Vagina (tissue), 2 donors: ENCODE measurements around the gene SEPTIN8. TPM values are rescaled to one million over a fixed set of nuclear protein-coding genes. Genes with fewer than 3 reads are reported as not detected.
A peak's percentile ranks its signal among the peaks of the same experiment; 100 is the strongest.

Source experiments
- DNase-seq, 2 donors: peaks; one replicate each; pipeline ENCODE4 v3.0.0-alpha.2; 2017; ENCODE audit errors: extremely low spot score in 2 of 2
- H3K27ac ChIP-seq: fragments of 200-600 bp; sonication (generic); one replicate; pipeline ENCODE4 v1.5.1; 2019
- H3K27me3 ChIP-seq: fragments of 200-600 bp; sonication (generic); one replicate; pipeline ENCODE4 v1.5.1; 2019
- H3K36me3 ChIP-seq, 2 donors: fragments of 200-600 bp; sonication (generic); one replicate each; pipeline ENCODE4 v1.5.1; 2017 to 2019
- H3K4me1 ChIP-seq: fragments of 200-600 bp; sonication (generic); one replicate; pipeline ENCODE4 v1.5.1; 2019
- H3K4me3 ChIP-seq, 2 donors: fragments of 200-600 bp; sonication (generic); 1 replicate in 1 of 2; 2 replicates in 1 of 2; pipeline ENCODE4 v1.5.1; 2016 to 2019
- H3K9me3 ChIP-seq: fragments of 200-600 bp; sonication (generic); one replicate; pipeline ENCODE4 v1.5.1; 2019
- POLR2A ChIP-seq, 2 donors: fragments of 450-650 bp; IDR thresholded peaks; one replicate each; pipeline ENCODE4 v1.6.1; 2017; ENCODE audit warnings: antibody characterized with exemption in 2 of 2, mild to moderate bottlenecking in 2 of 2, moderate library complexity in 2 of 2
- POLR2AphosphoS5 ChIP-seq, 2 donors: sonication (generic); formaldehyde crosslinking; IDR thresholded peaks; one replicate each; pipeline ENCODE4 v1.9.0; 2017; ENCODE audit warnings: antibody characterized with exemption in 2 of 2, mild to moderate bottlenecking in 2 of 2, low read depth in 1 of 2; ENCODE audit not compliant: insufficient read depth in 1 of 2
- intact Hi-C: fragments of 100-400 bp; cut with DNase I; formaldehyde crosslinking; loops from one replicate; pipeline ENCODE4 v1.15.1; 2023
- total RNA-seq: library from RNA; depleted of rRNA; stranded (reverse); fragments of >200 nt; gene quantifications from one replicate; pipeline ENCODE4 v1.2.3, GENCODE V29; 2016
- TF ChIP-seq, protein P1 (sequence below), 3 experiments: fragments of 450-650 bp in 2 of 3; fragments of 200-600 bp in 1 of 3; sonication (generic) in 1 of 3; IDR thresholded peaks; one replicate each; pipeline ENCODE4 v1.5.1; 2017 to 2019; ENCODE audit warnings: antibody characterized with exemption in 3 of 3, mild to moderate bottlenecking in 2 of 3, moderate library complexity in 2 of 3

The SEPTIN8 gene
- total RNA-seq, 1 donor from 2014 or later, result 52.8 TPM

DNA sequence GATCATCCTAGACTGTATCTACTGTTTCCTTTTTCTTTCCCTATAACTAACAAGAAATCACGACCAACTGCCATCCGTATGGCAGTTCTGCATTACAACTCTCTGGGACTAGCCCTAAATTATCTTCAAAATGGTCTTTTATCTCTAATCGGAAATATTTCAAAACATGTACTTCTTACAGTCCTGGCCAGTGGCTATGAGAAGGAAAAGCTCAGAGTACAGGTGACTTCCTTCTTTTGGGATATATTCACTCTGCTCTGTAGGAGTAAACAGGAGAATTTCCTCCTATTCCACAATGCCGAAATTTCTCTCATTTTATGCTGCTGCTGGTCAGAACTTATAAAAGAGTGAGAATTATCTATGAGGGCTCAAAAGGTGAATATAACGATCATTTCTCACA, 1.8 kb upstream of the SEPTIN8 start:
- Histone ChIP-seq H3K27ac (no peak overlapping the region), H3K9me3 (no peaks in the 10 kb centered on the region), H3K27me3 (no peaks in the 10 kb centered on the region), H3K4me1 (peaks cover 37% of the 10 kb centered on the region), H3K36me3 (no peaks in the 10 kb centered on the region), H3K4me3 (no peak overlapping the region)
- TF ChIP-seq POLR2AphosphoS5 (IDR thresholded peaks at IDR 0.05; ENCODE audit: insufficient read depth in 1 of 2, low read depth in 1 of 2) (no peak), POLR2A (IDR thresholded peaks at IDR 0.05) (no peak)
- TF ChIP-seq, protein P1, sequence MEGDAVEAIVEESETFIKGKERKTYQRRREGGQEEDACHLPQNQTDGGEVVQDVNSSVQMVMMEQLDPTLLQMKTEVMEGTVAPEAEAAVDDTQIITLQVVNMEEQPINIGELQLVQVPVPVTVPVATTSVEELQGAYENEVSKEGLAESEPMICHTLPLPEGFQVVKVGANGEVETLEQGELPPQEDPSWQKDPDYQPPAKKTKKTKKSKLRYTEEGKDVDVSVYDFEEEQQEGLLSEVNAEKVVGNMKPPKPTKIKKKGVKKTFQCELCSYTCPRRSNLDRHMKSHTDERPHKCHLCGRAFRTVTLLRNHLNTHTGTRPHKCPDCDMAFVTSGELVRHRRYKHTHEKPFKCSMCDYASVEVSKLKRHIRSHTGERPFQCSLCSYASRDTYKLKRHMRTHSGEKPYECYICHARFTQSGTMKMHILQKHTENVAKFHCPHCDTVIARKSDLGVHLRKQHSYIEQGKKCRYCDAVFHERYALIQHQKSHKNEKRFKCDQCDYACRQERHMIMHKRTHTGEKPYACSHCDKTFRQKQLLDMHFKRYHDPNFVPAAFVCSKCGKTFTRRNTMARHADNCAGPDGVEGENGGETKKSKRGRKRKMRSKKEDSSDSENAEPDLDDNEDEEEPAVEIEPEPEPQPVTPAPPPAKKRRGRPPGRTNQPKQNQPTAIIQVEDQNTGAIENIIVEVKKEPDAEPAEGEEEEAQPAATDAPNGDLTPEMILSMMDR (IDR thresholded peaks at IDR 0.05), result no peak
- intact Hi-C loops, result no loop called here
- no peak for DNase-seq

DNA sequence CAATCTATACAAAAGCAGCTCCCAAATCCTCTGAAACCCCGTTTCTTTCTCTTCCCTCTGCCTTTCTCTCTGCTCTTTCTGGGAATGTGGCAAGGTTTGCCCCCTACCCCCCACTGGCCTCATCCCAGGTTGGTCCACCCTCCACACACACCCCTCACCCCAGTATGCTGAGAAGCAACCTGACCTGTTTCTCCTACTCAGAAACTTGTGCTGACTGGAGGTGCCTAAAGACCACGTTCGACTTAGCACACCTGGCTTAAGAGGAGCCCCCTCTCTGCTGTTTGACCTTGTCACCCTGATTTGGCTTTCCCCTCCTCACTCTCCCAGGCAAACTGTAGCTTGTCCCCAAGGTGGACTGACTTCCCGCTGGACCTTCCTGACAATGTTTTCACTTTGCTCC, 1.1 kb upstream of the SEPTIN8 start:
- no peaks in the 10 kb centered on the region for H3K9me3 ChIP-seq
- peaks cover 43% of the 10 kb centered on the region for H3K4me1 ChIP-seq
- H3K36me3 ChIP-seq, result no peaks in the 10 kb centered on the region
- H3K27ac ChIP-seq, result peak overlapping the region; percentile 86
- no peak for DNase-seq
- H3K4me3 ChIP-seq, result peak overlapping the region; percentile 87 to 96
- H3K27me3 ChIP-seq, result no peaks in the 10 kb centered on the region
- intact Hi-C loops, result no loop called here
- TF ChIP-seq, protein P1 (IDR thresholded peaks at IDR 0.05), result no peak

DNA sequence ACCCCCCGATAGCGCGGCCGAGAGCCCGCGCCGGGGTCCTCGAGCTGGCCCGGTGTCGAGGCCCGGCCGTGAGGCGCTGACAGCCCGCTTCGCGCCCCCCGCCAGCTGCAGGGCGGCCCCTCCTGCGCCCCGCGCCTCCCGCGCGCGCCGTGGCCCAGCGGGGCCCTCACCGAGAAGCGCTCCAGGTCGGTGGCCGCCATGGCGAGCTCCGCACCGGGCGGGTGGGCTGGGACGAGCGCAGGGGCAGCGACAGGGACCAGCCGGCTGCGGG, 166 bp downstream of the SEPTIN8 start:
- Histone ChIP-seq H3K9me3 (no peaks in the 10 kb centered on the region), H3K27me3 (no peaks in the 10 kb centered on the region), H3K27ac (peak overlapping the region; percentile 86), H3K4me1 (peaks cover 53% of the 10 kb centered on the region), H3K4me3 (peak overlapping the region; percentile 87 to 96), H3K36me3 (no peaks in the 10 kb centered on the region)
- no peak for DNase-seq
- TF ChIP-seq POLR2A (IDR thresholded peaks at IDR 0.05) (no peak), POLR2AphosphoS5 (IDR thresholded peaks at IDR 0.05; ENCODE audit: insufficient read depth in 1 of 2, low read depth in 1 of 2) (no peak)
- TF ChIP-seq, protein P1 (IDR thresholded peaks at IDR 0.05), result no peak
- intact Hi-C loops, result no loop called here

DNA sequence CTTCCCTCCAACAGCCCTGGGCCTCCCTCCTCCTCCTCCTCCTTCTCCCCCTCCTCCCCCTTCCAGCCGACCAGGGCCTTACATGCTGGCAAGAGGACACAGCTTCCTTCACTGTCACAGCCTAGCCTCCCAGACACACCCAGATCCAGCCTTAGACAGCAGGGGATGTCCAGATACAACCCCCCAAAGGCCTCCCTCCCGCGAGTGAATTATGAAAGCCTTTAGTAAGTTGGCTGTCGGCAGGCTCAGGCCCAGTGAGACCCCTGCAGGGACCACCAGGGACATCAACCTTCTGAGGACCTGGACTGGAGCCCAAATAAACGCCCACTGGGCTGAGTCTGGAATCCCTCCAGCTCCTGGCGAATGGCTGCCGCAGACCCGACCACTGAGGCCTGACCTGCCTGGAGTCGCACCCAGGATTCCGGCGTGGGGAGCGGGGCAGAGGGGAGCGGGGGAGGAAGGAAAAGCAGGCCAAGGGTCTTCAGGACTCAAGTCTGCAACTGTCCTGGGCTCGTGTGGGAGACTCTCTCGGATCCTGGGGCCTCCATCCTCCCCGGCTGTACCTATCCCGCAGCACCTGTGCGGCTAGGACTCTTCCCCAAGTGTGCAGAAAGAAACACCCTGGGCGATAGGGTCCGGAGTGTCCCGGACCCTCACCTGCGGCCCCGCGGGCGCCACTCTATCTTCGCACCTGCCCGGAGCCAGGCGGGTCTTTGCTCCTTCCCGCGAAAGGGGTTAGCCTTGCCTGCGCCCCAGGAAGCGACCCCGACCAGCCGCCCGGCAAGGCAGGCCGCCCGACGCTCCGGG, 705 bp downstream of the SEPTIN8 start:
- peaks cover 58% of the 10 kb centered on the region for H3K4me1 ChIP-seq
- H3K36me3 ChIP-seq, result no peaks in the 10 kb centered on the region
- no peaks in the 10 kb centered on the region for H3K27me3 ChIP-seq
- no peak for DNase-seq
- peak overlapping the region; percentile 87 to 96 for H3K4me3 ChIP-seq
- H3K9me3 ChIP-seq, result no peaks in the 10 kb centered on the region
- intact Hi-C loops, result no loop called here
- TF ChIP-seq POLR2AphosphoS5 (IDR thresholded peaks at IDR 0.05; ENCODE audit: insufficient read depth in 1 of 2, low read depth in 1 of 2), result no peak
- TF ChIP-seq, protein P1 (IDR thresholded peaks at IDR 0.05), result no peak
- TF ChIP-seq POLR2A (IDR thresholded peaks at IDR 0.05), result no peak
- peak overlapping the region; percentile 86 for H3K27ac ChIP-seq

DNA sequence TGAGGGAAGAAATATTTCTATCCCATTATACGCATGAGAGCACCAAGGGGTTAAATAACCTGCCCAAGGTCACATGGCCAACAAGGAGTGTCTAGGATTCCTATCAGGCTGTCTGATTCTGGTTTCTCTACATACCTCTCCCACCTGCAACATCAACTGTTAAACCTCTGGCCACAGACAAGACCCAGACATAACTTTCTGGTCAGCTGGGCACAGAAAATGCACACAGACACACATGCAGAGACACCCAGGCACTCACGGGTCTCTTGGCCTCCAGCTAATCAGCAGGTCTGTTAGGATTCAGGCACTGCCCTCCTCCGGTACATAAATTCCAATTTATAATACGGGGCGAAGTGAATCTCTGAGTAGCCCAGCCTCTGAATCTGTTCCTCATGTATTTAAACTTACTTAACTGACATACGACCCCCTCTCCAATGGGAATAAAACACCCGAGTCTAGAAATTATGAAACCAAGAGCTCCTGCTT, 1.5 kb downstream of the SEPTIN8 start:
- no peaks in the 10 kb centered on the region for H3K36me3 ChIP-seq
- H3K9me3 ChIP-seq, result no peaks in the 10 kb centered on the region
- no peak for TF ChIP-seq POLR2A (IDR thresholded peaks at IDR 0.05)
- TF ChIP-seq, protein P1 (IDR thresholded peaks at IDR 0.05), result no peak
- no peak for TF ChIP-seq POLR2AphosphoS5 (IDR thresholded peaks at IDR 0.05; ENCODE audit: insufficient read depth in 1 of 2, low read depth in 1 of 2)
- H3K27me3 ChIP-seq, result no peaks in the 10 kb centered on the region
- H3K4me1 ChIP-seq, result peaks cover 67% of the 10 kb centered on the region
- peak overlapping the region in 1 of 2 donors; percentile 87 for H3K4me3 ChIP-seq
- peak overlapping the region; percentile 86 for H3K27ac ChIP-seq
- intact Hi-C loops, result no loop called here
- DNase-seq, result no peak
